Immature natural killer cell (primary cell): ENCODE measurements around the gene ABHD15. TPM values are rescaled to one million over a fixed set of nuclear protein-coding genes. Genes with fewer than 3 reads are reported as not detected.

Experiments used
- DNase-seq, 3 donors: peaks; one replicate each; pipeline ENCODE4 v3.0.0; 2022; ENCODE audit warnings: mixed read lengths in 1 of 3
- H3K27ac Mint-ChIP-seq, 6 donors: one replicate each; pipeline ENCODE4 v1.8.0; 2020; ENCODE audit warnings: mixed read lengths in 6 of 6, mild to moderate bottlenecking in 5 of 6, inconsistent platforms in 4 of 6, moderate library complexity in 3 of 6
- H3K27me3 Mint-ChIP-seq, 3 donors: one replicate each; pipeline ENCODE4 v1.8.0; 2020 to 2021; ENCODE audit warnings: low read depth in 3 of 3, mild to moderate bottlenecking in 3 of 3, mixed read lengths in 3 of 3, moderate library complexity in 3 of 3, inconsistent platforms in 1 of 3
- H3K36me3 Mint-ChIP-seq, 3 donors: one replicate each; pipeline ENCODE4 v1.8.0; 2020; ENCODE audit warnings: mixed read lengths in 3 of 3, inconsistent platforms in 2 of 3, mild to moderate bottlenecking in 2 of 3
- H3K4me1 Mint-ChIP-seq, 2 donors: one replicate each; pipeline ENCODE4 v1.8.0; 2020; ENCODE audit warnings: inconsistent platforms in 2 of 2, mild to moderate bottlenecking in 2 of 2, mixed read lengths in 2 of 2, moderate library complexity in 1 of 2
- H3K4me3 Mint-ChIP-seq, 5 donors: one replicate each; pipeline ENCODE4 v1.8.0; 2020; ENCODE audit warnings: mild to moderate bottlenecking in 5 of 5, mixed read lengths in 5 of 5, inconsistent platforms in 3 of 5, moderate library complexity in 3 of 5
- H3K9me3 Mint-ChIP-seq, 6 donors: one replicate each; pipeline ENCODE4 v1.8.0; 2020; ENCODE audit warnings: mild to moderate bottlenecking in 6 of 6, mixed read lengths in 6 of 6, inconsistent platforms in 4 of 6, moderate library complexity in 3 of 6
- polyA plus RNA-seq, 3 donors: library from polyadenylated mRNA; unstranded; fragments of 300-500 nt; fragmentation: Illumina TruSeq; gene quantifications; one replicate each; pipeline ENCODE4 v1.2.3, GENCODE V29; 2021

ABHD15 gene
- polyA plus RNA-seq, 3 donors from 2014 or later = 31.6 to 36.7 (median 34.0) TPM

GRCh38 chr17:29546085-29546484 lies 20.8 kb downstream of the ABHD15 start:
- DNase-seq = no peak
- H3K4me3 Mint-ChIP-seq = no peak overlapping the region
- peaks cover 0 to 5% (median 0%) of the 10 kb centered on the region in 3 donors for H3K27me3 Mint-ChIP-seq
- H3K9me3 Mint-ChIP-seq = no peaks in the 10 kb centered on the region
- peak overlapping the region in 2 of 6 donors; percentile 9 to 43 for H3K27ac Mint-ChIP-seq
- H3K36me3 Mint-ChIP-seq = peaks cover 7 to 29% (median 13%) of the 10 kb centered on the region in 3 donors
- peaks cover 14 to 27% of the 10 kb centered on the region in 2 donors for H3K4me1 Mint-ChIP-seq

- Mint-ChIP-seq H3K9me3 (no peaks in the 10 kb centered on the region), H3K4me1 (peaks cover 6 to 13% of the 10 kb centered on the region in 2 donors), H3K27ac (peak overlapping the region in 1 of 6 donors; percentile 11), H3K4me3 (no peak overlapping the region), H3K36me3 (peaks cover 11 to 29% (median 13%) of the 10 kb centered on the region in 3 donors), H3K27me3 (peaks cover 0 to 6% (median 0%) of the 10 kb centered on the region in 3 donors)
- no peak for DNase-seq
These were observed 22.8 kb downstream of the ABHD15 start for GRCh38 chr17:29544066-29544465.

- Mint-ChIP-seq H3K9me3 (no peaks in the 10 kb centered on the region), H3K27me3 (peaks cover 2 to 6% (median 3%) of the 10 kb centered on the region in 3 donors), H3K4me1 (peaks cover 0 to 5% of the 10 kb centered on the region in 2 donors), H3K4me3 (no peak overlapping the region), H3K27ac (no peak overlapping the region), H3K36me3 (peaks cover 18 to 30% (median 24%) of the 10 kb centered on the region in 3 donors)
- DNase-seq = no peak
These were observed 32.9 kb downstream of the ABHD15 start for GRCh38 chr17:29533976-29534375.

- Mint-ChIP-seq H3K4me3 (no peak overlapping the region), H3K4me1 (peaks cover 0 to 5% of the 10 kb centered on the region in 2 donors), H3K9me3 (no peaks in the 10 kb centered on the region), H3K36me3 (peaks cover 5 to 15% (median 8%) of the 10 kb centered on the region in 3 donors), H3K27ac (no peak overlapping the region), H3K27me3 (peaks cover 0 to 2% (median 0%) of the 10 kb centered on the region in 3 donors)
- no peak for DNase-seq
These were observed 40.5 kb downstream of the ABHD15 start for GRCh38 chr17:29526322-29526721.

GRCh38 chr17:29524692-29525091 lies 42.1 kb downstream of the ABHD15 start:
- peaks cover 0 to 3% (median 0%) of the 10 kb centered on the region in 3 donors for H3K27me3 Mint-ChIP-seq
- no peak for DNase-seq
- no peaks in the 10 kb centered on the region for H3K9me3 Mint-ChIP-seq
- no peak overlapping the region for H3K27ac Mint-ChIP-seq
- no peaks in the 10 kb centered on the region for H3K4me1 Mint-ChIP-seq
- peaks cover 0 to 15% (median 3%) of the 10 kb centered on the region in 3 donors for H3K36me3 Mint-ChIP-seq
- H3K4me3 Mint-ChIP-seq = no peak overlapping the region

GRCh38 chr17:29518359-29518758 lies 48.5 kb downstream of the ABHD15 start:
- Mint-ChIP-seq H3K27me3 (peaks cover 0 to 2% (median 1%) of the 10 kb centered on the region in 3 donors), H3K36me3 (peaks cover 5 to 21% (median 12%) of the 10 kb centered on the region in 3 donors), H3K4me1 (no peaks in the 10 kb centered on the region), H3K4me3 (no peak overlapping the region), H3K27ac (no peak overlapping the region), H3K9me3 (no peaks in the 10 kb centered on the region)
- no peak for DNase-seq

GRCh38 chr17:29514792-29515191 lies 52.0 kb downstream of the ABHD15 start:
- no peaks in the 10 kb centered on the region for H3K9me3 Mint-ChIP-seq
- H3K4me3 Mint-ChIP-seq = no peak overlapping the region
- no peak for DNase-seq
- peaks cover 5 to 17% (median 8%) of the 10 kb centered on the region in 3 donors for H3K36me3 Mint-ChIP-seq
- H3K4me1 Mint-ChIP-seq = no peaks in the 10 kb centered on the region
- peaks cover 0 to 2% (median 2%) of the 10 kb centered on the region in 3 donors for H3K27me3 Mint-ChIP-seq
- no peak overlapping the region for H3K27ac Mint-ChIP-seq

- Mint-ChIP-seq H3K4me1 (no peaks in the 10 kb centered on the region), H3K36me3 (peaks cover 0 to 10% (median 3%) of the 10 kb centered on the region in 3 donors), H3K27ac (no peak overlapping the region), H3K9me3 (no peaks in the 10 kb centered on the region), H3K27me3 (peaks cover 0 to 2% (median 0%) of the 10 kb centered on the region in 3 donors), H3K4me3 (no peak overlapping the region)
- DNase-seq = no peak
These were observed 55.9 kb downstream of the ABHD15 start for GRCh38 chr17:29510953-29511352.

Other genes with a start within 250 kb of the ABHD15 start
- 1 to 10 TPM; 2.0 to 3.4 (median 2.2) TPM for gene TAOK1, start 176.7 kb downstream of the ABHD15 start, polyA plus RNA-seq
- gene TP53I13, start 1.7 kb upstream of the ABHD15 start, polyA plus RNA-seq = 10 to 100 TPM; 41.6 to 50.5 (median 47.0) TPM
- 1 to 10 TPM; 2.3 to 8.9 (median 5.1) TPM for gene GIT1, start 22.6 kb upstream of the ABHD15 start, polyA plus RNA-seq
- gene ANKRD13B, start 26.1 kb upstream of the ABHD15 start, polyA plus RNA-seq = under 1 TPM in 1 of 3 donors, not detected in 2; 0.18 TPM
- gene CORO6, start 55.9 kb upstream of the ABHD15 start, polyA plus RNA-seq = 1 to 10 TPM in 1 of 3 donors, under 1 TPM in 2; 0.12 to 1.3 (median 0.38) TPM